Measurements from ENCODE around the gene HMGN3. TPM values are rescaled to one million over a fixed set of nuclear protein-coding genes. Genes with fewer than 3 reads are reported as not detected.

Gene HMGN3
- total RNA-seq, 1 donor from 2014 or later = 14.2 TPM

GRCh38 chr6:79180052-79180451 lies 54.4 kb downstream of the HMGN3 start:
- TF ChIP-seq, protein P1, sequence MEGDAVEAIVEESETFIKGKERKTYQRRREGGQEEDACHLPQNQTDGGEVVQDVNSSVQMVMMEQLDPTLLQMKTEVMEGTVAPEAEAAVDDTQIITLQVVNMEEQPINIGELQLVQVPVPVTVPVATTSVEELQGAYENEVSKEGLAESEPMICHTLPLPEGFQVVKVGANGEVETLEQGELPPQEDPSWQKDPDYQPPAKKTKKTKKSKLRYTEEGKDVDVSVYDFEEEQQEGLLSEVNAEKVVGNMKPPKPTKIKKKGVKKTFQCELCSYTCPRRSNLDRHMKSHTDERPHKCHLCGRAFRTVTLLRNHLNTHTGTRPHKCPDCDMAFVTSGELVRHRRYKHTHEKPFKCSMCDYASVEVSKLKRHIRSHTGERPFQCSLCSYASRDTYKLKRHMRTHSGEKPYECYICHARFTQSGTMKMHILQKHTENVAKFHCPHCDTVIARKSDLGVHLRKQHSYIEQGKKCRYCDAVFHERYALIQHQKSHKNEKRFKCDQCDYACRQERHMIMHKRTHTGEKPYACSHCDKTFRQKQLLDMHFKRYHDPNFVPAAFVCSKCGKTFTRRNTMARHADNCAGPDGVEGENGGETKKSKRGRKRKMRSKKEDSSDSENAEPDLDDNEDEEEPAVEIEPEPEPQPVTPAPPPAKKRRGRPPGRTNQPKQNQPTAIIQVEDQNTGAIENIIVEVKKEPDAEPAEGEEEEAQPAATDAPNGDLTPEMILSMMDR (IDR thresholded peaks at IDR 0.05; ENCODE audit: insufficient read depth, low read length, severe bottlenecking) = no peak
- no peaks in the 10 kb centered on the region for H3K36me3 ChIP-seq (ENCODE audit: control insufficient read depth, insufficient read depth, low read length)
- FAIRE-seq (no peak), DNase-seq (ENCODE audit: low read depth) (peak; percentile 28)
- no peak overlapping the region for H3K4me3 ChIP-seq (ENCODE audit: low read depth, low read length)
- no peaks in the 10 kb centered on the region for H3K27me3 ChIP-seq (ENCODE audit: control insufficient read depth, insufficient read depth, low read length)

DNA sequence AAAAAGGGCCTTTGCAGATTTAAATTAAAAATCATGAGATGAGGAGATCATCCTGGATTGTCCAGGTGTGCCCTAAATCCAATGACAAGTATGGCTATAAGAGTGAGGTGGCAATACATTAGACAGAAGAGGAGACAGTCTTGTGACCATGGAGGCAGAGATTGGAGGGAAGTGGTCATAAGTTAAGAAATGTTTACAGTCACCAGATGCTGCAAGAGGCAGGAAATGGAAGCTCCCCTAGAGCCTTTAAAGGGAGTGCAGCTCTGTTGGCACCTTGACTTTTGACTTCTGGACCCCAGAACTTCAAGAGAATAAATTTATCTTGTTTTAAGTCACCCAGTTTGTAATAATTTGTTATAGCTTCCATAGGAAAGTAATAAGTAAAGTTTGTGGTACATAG lies 61.1 kb downstream of the HMGN3 start:
- FAIRE-seq = no peak

DNA sequence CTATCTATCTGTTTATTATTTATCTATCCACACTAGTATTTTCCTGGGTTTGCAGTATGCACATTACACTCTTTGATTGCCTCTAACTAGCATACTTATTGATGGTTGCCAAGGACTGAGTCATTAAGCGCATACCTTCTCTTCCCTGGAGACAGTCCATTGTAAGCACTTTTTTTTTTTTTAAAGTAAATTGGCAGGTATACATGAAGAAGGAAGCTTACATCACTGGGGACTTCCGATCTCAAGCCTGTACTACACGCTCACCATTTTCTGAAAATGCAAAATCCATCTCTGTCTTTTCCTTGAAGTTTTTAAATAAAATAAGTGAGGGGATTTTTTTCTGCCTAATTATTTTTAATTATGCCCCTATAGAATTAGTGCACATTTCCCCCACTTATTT lies 63.5 kb downstream of the HMGN3 start:
- FAIRE-seq = no peak
- TF ChIP-seq, protein P1 (IDR thresholded peaks at IDR 0.05; ENCODE audit: insufficient read depth, low read length, severe bottlenecking) = no peak
- DNase-seq (ENCODE audit: low read depth) = peak; percentile 95

More for the DNA sequence above, 61.1 kb downstream of the HMGN3 start:
- TF ChIP-seq, protein P1 (IDR thresholded peaks at IDR 0.05; ENCODE audit: insufficient read depth, low read length, severe bottlenecking) = no peak
- no peaks in the 10 kb centered on the region for H3K36me3 ChIP-seq (ENCODE audit: control insufficient read depth, insufficient read depth, low read length)
- H3K4me3 ChIP-seq (ENCODE audit: low read depth, low read length) = no peak overlapping the region
- DNase-seq (ENCODE audit: low read depth) = no peak
- H3K27me3 ChIP-seq (ENCODE audit: control insufficient read depth, insufficient read depth, low read length) = no peaks in the 10 kb centered on the region

DNA sequence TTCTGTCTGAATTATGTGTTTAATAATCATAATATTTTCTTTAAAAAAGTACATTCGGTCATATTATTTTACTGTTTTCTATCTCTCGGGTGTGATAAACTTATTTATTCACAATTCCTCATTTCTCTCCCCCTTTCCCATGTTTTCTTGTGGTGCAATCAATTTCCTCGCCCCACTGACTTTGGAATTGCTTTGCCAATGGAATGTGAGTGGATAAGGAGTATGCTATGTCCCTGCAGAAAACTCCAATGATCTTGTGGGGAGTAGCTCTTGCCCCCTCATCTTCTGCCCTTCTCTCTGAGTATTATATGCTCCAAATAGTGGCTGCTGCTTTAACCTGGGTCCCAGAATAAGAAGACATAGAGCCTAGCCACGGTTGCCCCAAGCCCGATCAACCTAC lies 64.1 kb downstream of the HMGN3 start:
- no peaks in the 10 kb centered on the region for H3K27me3 ChIP-seq (ENCODE audit: control insufficient read depth, insufficient read depth, low read length)
- TF ChIP-seq, protein P1 (IDR thresholded peaks at IDR 0.05; ENCODE audit: insufficient read depth, low read length, severe bottlenecking) = no peak
- DNase-seq (ENCODE audit: low read depth) (no peak), FAIRE-seq (no peak)
- H3K4me3 ChIP-seq (ENCODE audit: low read depth, low read length) = no peak overlapping the region
- H3K36me3 ChIP-seq (ENCODE audit: control insufficient read depth, insufficient read depth, low read length) = no peaks in the 10 kb centered on the region

More for the DNA sequence above, 63.5 kb downstream of the HMGN3 start:
- Histone ChIP-seq H3K27me3 (ENCODE audit: control insufficient read depth, insufficient read depth, low read length) (no peaks in the 10 kb centered on the region), H3K4me3 (ENCODE audit: low read depth, low read length) (no peak overlapping the region), H3K36me3 (ENCODE audit: control insufficient read depth, insufficient read depth, low read length) (no peaks in the 10 kb centered on the region)

DNA sequence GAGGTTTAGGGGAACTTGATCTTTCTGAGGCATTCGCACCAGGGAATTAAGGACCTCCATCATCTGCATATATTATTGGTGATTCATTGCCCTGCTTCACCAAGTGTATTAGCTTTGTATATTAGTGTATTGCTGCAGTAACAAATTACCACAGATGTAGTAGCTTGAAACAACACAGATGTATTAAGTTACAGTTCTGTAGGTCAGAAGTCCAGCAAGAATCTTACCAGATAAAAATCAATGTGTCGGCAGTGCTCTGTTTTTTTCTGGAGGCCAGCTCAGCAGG lies 65.8 kb downstream of the HMGN3 start:
- TF ChIP-seq, protein P1 (IDR thresholded peaks at IDR 0.05; ENCODE audit: insufficient read depth, low read length, severe bottlenecking) = no peak
- no peaks in the 10 kb centered on the region for H3K27me3 ChIP-seq (ENCODE audit: control insufficient read depth, insufficient read depth, low read length)
- DNase-seq (ENCODE audit: low read depth) = no peak
- no peak overlapping the region for H3K4me3 ChIP-seq (ENCODE audit: low read depth, low read length)
- no peaks in the 10 kb centered on the region for H3K36me3 ChIP-seq (ENCODE audit: control insufficient read depth, insufficient read depth, low read length)
- no peak for FAIRE-seq

DNA sequence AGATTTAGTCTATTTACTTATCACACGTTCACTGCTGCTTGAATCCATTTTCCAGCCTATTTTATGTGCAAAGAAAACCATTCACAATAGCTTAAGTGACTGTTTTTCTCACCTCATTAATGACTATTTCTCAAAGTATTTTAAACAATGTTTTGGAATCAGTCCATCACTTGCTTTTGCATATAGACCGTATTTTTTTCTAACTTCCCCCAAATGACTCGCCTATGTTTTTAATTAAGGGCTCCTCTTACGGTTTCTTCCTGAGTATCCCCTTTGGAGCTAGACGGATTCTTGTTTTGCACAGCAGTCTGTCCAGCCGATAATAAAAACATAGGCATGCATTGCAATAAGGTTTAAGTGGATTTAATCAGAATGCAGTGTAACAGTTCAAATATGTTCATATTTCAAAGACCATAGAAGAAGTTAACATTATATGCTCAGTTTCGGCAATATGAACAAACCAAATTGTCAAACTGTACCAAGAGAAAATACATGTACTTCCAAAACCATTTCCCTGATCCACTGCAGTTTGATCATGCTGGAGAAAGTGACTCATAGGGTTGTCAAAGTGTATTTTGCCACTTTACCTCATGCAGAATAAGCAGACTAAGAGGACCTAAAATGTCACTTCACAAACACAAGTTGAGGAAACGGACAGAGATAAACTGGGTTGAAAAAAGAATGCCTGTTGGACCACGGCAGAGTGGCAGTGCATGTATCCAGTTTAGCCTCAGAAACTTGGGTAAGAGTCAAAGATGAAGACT lies 66.4 kb downstream of the HMGN3 start:
- TF ChIP-seq, protein P1 (IDR thresholded peaks at IDR 0.05; ENCODE audit: insufficient read depth, low read length, severe bottlenecking) = no peak
- Histone ChIP-seq H3K36me3 (ENCODE audit: control insufficient read depth, insufficient read depth, low read length) (no peaks in the 10 kb centered on the region), H3K4me3 (ENCODE audit: low read depth, low read length) (no peak overlapping the region), H3K27me3 (ENCODE audit: control insufficient read depth, insufficient read depth, low read length) (no peaks in the 10 kb centered on the region)
- FAIRE-seq = peak; percentile 23
- peak; percentile 78 for DNase-seq (ENCODE audit: low read depth)
